ENCODE results near the gene SCN11A.

SCN11A gene

GRCh38 chr3:39097716-39098472 lies 46.1 kb upstream of the SCN11A start:
- TF ChIP-seq ZFX (IDR thresholded peaks at IDR 0.05): no peak
- TF ChIP-seq, protein P1, sequence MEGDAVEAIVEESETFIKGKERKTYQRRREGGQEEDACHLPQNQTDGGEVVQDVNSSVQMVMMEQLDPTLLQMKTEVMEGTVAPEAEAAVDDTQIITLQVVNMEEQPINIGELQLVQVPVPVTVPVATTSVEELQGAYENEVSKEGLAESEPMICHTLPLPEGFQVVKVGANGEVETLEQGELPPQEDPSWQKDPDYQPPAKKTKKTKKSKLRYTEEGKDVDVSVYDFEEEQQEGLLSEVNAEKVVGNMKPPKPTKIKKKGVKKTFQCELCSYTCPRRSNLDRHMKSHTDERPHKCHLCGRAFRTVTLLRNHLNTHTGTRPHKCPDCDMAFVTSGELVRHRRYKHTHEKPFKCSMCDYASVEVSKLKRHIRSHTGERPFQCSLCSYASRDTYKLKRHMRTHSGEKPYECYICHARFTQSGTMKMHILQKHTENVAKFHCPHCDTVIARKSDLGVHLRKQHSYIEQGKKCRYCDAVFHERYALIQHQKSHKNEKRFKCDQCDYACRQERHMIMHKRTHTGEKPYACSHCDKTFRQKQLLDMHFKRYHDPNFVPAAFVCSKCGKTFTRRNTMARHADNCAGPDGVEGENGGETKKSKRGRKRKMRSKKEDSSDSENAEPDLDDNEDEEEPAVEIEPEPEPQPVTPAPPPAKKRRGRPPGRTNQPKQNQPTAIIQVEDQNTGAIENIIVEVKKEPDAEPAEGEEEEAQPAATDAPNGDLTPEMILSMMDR (conservative IDR thresholded peaks at IDR 0.05): no peak

GRCh38 chr3:39096775-39097174 lies 45.0 kb upstream of the SCN11A start:
- H3K27ac ChIP-seq: no peak overlapping the region
- TF ChIP-seq, protein P1 (conservative IDR thresholded peaks at IDR 0.05): no peak
- TF ChIP-seq ZFX (IDR thresholded peaks at IDR 0.05): no peak

More at GRCh38 chr3:39097716-39098472, 46.1 kb upstream of the SCN11A start:
- H3K27ac ChIP-seq: no peak overlapping the region

GRCh38 chr3:39095778-39096177 lies 44.0 kb upstream of the SCN11A start:
- TF ChIP-seq, protein P1 (conservative IDR thresholded peaks at IDR 0.05): no peak
- TF ChIP-seq ZFX (IDR thresholded peaks at IDR 0.05): no peak

GRCh38 chr3:39094851-39095677 lies 43.3 kb upstream of the SCN11A start:
- no peak overlapping the region for H3K27ac ChIP-seq
- TF ChIP-seq, protein P1 (conservative IDR thresholded peaks at IDR 0.05): no peak
- TF ChIP-seq ZFX (IDR thresholded peaks at IDR 0.05): no peak

More at GRCh38 chr3:39095778-39096177, 44.0 kb upstream of the SCN11A start:
- H3K27ac ChIP-seq: no peak overlapping the region

GRCh38 chr3:39090922-39091321 lies 39.2 kb upstream of the SCN11A start:
- no peak for TF ChIP-seq ZFX (IDR thresholded peaks at IDR 0.05)
- TF ChIP-seq, protein P1 (conservative IDR thresholded peaks at IDR 0.05): no peak
- no peak overlapping the region for H3K27ac ChIP-seq

DNA sequence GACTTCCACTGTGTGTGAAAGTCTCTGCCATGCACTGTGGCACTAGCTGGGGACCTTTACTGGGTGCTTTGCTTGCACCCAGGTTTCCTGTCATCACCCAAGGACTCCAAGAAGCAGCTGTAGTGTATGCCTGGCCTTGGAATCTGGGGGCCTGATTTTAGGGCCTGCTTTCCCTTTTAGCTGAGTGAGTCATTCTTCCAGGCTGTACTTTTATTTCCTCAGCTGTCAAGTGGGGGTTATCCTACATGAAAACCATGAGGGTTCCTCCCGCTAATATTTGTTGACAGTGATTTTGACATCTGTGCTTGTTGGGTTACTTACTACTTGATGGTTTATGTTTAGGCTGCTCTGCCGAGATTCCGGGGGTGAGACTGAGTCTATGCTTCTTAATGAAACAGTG lies 37.1 kb upstream of the SCN11A start:
- no peak overlapping the region for H3K27ac ChIP-seq
- TF ChIP-seq ZFX (IDR thresholded peaks at IDR 0.05): no peak
- TF ChIP-seq, protein P1 (conservative IDR thresholded peaks at IDR 0.05): no peak

DNA sequence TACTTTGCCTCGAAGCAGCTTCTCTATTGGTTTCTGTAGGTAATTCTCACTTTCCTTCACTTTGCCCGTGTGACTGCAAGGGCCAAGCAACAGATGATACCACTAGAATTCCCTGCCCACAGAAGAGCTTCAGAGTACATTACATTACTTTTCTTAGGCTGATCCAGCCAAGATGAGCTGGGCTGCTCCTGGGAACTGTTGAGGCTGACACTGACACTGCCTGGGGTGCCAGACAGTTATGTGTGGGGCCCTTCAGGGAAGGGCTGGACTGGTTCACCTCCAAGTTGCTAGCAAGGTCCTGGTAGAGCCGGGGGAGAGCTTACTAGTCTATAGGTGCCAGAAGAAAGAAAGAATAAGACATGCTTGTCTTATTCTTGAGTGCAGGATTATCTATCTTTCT lies 36.7 kb upstream of the SCN11A start:
- TF ChIP-seq ZFX (IDR thresholded peaks at IDR 0.05): no peak
- TF ChIP-seq, protein P1 (conservative IDR thresholded peaks at IDR 0.05): no peak
- H3K27ac ChIP-seq: no peak overlapping the region

All from C4-2B (cell line).